ENCODE data around the gene RASGRP1. TPM values are rescaled to one million over a fixed set of nuclear protein-coding genes. Genes with fewer than 3 reads are reported as not detected.
A peak's percentile ranks its signal among the peaks of the same experiment; 100 is the strongest.

RASGRP1 gene
- total RNA-seq, 1 experiment from 2014 or later, result 0.27 TPM

DNA sequence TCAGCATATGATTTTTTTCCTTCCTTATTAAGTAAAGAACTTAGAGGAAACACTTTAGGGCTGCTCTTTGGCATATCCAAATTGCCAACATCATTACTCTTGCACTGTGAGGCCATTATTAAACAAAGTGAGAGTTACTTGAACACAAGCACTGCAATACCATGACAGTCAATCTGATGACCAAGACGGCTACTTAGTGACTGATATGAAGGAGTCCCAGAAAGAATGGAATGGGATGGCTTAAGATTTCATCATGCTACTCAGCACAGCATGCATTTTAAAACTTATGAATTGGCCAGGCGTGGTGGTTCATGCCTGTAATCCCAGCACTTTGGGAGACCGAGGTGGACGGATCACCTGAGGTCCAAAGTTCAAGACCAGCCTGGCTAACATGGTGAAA is 55.5 kb downstream of the RASGRP1 start:
- DNase-seq (ENCODE audit: extremely low read depth, low read depth), result no peak

DNA sequence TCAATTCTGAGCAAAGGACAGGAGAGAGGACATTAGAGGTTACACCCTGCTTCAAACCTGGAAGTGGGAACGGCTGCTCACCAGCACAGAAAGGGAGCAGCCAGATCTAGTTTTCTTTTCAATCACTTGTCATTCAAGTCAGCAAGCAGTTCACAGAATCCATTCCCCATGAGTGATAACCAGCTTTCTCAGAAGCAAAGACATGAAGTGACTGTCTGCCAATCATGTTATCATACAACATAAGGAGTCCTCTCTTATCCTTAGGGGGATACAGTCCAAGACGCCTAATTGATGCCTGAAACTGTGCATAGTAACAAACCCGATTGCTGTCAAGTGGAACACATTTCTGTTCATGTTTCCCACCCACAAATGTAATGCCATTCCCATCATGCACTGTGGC is 56.0 kb downstream of the RASGRP1 start:
- DNase-seq (ENCODE audit: extremely low read depth, low read depth), result no peak

- no peak for DNase-seq (ENCODE audit: extremely low read depth, low read depth)
These were observed 57.0 kb downstream of the RASGRP1 start for GRCh38 chr15:38507570-38507969.

DNA sequence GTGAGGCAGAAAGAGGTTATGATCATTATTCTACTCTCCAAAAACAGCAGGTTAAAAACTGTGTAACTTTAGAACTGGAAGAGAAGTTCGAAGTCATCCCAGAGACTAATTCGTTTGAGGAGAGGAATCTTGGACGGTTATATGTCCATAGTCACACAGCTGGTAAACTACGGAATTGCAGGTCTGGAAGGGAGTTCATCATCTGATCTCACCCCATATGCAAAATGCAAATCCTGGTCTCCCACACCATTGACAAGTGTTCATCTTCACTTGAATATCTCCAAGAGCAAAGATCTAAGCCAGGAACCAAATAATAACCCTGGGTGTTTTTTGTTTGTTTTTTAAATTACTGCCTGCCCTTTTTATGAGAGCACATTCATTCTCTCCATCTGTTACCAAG is 57.6 kb downstream of the RASGRP1 start:
- DNase-seq (ENCODE audit: extremely low read depth, low read depth), result no peak

GRCh38 chr15:38504680-38505467 is 59.7 kb downstream of the RASGRP1 start:
- no peak for DNase-seq (ENCODE audit: extremely low read depth, low read depth)

DNA sequence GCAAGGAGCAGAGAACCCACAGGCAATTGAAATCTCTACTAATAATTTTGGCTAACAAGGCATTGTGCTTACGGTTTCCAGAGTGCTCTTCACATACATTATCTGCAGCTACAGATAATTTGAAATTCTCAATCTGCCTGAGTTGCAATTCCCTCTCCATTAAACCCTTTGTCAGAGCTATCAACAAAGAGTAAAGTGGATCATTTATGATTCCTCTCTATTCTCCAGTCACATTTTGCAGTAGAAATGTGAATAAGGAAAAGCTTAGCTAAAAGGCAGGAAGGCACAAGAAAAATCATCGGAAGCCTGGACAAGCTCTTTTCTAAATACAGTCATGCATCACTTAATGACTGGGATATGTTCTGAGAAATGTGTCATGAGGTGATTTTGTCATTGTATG is 61.1 kb downstream of the RASGRP1 start:
- DNase-seq (ENCODE audit: extremely low read depth, low read depth), result no peak

- DNase-seq (ENCODE audit: extremely low read depth, low read depth), result no peak
These were observed 65.0 kb downstream of the RASGRP1 start for GRCh38 chr15:38499651-38500050.

- DNase-seq (ENCODE audit: extremely low read depth, low read depth), result no peak
These were observed 68.5 kb downstream of the RASGRP1 start for GRCh38 chr15:38496151-38496550.

GRCh38 chr15:38490242-38490922 is 74.2 kb downstream of the RASGRP1 start:
- no peak for DNase-seq (ENCODE audit: extremely low read depth, low read depth)

GRCh38 chr15:38487378-38487777 is 77.2 kb downstream of the RASGRP1 start:
- no peak for DNase-seq (ENCODE audit: extremely low read depth, low read depth)

DNA sequence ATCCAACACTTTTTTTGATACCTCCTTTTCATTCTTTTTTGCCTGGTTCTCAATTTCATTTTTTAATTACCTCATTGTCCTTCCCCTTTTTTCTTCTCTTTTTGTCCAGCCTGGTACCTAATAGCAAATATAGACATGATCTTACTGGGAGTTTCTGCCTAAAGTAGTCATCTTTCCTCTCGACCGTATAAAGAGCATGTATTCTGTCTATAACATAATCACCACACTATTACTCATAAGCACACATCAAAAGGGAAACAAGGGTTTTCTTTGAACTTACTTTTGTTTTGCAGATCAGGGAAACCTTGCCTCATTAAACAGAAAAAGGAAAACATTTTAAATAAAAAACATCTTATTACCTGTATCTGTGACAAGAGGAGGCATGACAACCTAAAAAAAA is 77.7 kb downstream of the RASGRP1 start:
- DNase-seq (ENCODE audit: extremely low read depth, low read depth), result no peak

DNA sequence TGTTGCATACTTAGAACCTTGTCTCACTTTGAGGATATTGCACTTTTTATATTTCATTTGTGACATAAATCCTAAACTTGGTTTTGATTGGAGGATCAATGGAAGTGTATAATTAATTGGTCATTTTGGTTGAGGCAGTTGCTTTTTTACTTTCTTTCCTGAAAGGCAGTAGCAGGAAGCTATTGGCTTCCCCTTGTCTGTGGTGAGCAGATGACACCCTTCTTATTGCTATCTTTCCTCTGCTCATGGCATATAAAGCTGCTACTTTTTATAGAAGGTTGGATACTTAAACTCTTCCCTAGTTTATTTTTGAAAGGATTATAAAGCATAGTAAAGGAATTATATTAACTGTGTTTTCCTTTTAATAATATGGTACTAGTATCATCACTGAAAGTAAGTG is 82.0 kb downstream of the RASGRP1 start:
- DNase-seq (ENCODE audit: extremely low read depth, low read depth), result no peak

DNA sequence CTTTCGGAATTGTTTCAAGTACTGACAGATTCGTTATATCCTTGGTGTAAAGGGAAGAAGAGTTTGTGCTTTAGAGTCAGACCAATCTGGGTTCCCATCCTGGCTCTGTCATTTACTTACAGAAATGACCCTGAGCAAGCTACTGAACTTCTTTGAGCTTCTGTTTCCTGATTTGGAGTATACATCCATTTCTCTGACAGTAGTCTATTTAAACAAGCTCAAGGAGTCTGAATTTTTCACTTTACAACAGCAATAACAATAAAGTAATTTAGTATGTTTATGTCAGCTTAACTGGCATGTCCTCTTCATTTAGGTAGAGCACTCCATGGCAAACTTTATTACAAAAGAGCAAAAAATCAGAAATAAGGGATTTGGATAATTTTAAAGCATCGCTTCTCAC is 82.9 kb downstream of the RASGRP1 start:
- DNase-seq (ENCODE audit: extremely low read depth, low read depth), result no peak

DNA sequence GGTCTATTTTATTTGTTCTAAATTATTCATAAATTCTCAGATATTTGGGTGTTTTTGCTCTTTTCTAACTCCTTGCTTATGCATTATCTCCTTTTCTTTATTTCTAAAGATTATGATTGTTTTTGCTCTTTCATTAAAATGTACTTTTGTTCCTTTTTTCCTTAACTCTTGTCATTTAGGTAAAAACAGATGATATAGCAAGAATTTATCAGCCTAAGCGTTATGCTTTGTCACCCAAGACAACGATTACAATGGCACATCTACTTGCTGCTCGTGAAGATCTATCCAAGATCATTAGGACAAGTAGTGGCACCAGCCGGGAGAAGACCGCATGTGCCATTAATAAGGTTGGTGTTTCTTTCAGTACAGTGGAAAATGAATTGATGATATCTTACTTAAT is 83.5 kb downstream of the RASGRP1 start:
- no peak for DNase-seq (ENCODE audit: extremely low read depth, low read depth)

DNA sequence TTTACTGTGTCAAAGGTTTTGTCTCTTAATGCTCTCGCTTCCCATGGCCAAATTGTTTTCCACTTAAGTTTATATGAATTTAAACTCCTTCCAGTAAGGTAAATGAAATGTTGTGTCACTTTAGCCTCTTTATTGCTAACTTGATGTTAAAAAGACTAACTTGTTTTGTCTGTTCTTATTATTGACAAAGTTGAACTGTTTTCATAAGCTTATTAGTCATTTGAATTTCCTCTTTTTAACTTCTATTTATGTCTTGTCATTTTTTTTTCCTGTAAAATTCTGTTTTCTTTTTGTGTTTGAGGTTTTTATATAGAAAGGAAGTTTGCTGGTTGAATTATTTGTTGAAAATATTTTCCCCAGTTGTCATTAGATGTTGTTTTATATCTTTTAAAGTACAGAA is 84.9 kb downstream of the RASGRP1 start:
- DNase-seq (ENCODE audit: extremely low read depth, low read depth), result no peak

- no peak for DNase-seq (ENCODE audit: extremely low read depth, low read depth)
These were observed 85.3 kb downstream of the RASGRP1 start for GRCh38 chr15:38479266-38479665.

- DNase-seq (ENCODE audit: extremely low read depth, low read depth), result no peak
These were observed 87.0 kb downstream of the RASGRP1 start for GRCh38 chr15:38477637-38478036.

DNA sequence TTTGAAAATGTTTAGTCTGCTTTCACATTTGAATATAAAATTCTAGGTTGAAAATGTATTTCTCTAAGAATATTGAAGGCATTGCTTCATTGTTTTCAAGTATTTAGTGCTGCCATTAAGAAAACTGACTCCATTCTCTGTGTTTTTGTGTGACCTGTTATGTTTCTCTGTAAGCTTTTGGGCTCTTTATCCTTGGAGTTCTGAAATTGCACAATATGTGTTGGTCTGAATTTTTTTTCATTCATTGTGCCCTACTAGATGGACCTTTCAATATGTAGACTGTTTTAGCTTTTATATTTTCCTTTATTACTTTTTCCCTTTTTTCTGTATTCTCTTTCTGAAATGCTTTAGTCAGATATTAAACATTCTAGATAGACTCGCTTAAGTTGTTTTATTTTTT is 88.5 kb downstream of the RASGRP1 start:
- DNase-seq (ENCODE audit: extremely low read depth, low read depth), result no peak

DNA sequence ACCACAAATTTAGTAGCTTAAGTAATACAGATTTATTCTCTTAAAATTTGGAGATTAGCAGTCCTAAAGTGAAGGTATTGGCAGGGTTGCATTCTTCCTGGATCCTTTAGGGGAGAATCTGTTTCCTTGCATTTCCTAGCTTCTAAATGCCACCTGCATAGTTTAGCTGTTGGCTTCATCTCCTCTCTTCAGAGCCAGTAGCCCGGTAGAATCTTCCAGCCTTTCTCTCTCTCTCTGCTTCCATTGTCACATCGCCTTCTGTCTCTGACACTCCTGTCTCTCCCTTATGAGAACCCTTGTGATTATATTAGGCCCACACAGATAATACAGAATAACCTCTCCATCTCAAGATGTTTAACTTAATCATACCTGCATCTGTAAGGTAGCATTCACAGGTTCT is 89.3 kb downstream of the RASGRP1 start:
- DNase-seq (ENCODE audit: extremely low read depth, low read depth), result no peak

DNA sequence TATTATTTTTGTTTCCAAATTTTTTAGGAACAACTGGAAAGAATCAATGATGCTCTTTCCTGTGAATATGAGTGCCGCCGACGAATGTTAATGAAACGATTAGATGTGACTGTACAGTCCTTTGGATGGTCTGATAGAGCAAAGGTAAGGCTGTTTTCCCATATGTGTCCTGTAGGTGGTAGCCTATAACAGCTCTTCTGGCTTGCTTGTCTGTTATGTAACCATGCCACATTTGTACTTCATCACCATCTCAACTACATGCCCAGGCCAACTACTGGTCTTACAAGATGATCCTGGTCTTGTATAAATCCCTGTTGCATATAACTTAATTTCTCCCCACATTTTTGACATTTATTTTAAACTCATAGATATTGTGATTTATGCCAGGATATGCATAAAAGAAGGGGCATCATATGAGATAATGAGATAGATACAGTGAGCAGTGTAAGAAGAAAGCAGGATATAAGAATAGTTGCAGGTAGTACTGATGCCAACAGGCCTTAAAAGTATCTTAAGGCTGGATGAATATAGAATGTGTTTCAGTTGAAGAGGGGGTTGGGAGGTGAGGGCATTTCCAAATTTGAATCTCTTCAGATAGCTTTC is 90.4 kb downstream of the RASGRP1 start:
- peak; percentile 54 for DNase-seq (ENCODE audit: extremely low read depth, low read depth)

GRCh38 chr15:38471974-38472373 is 92.6 kb downstream of the RASGRP1 start:
- DNase-seq (ENCODE audit: extremely low read depth, low read depth), result no peak

- DNase-seq (ENCODE audit: extremely low read depth, low read depth), result no peak
These were observed 93.8 kb downstream of the RASGRP1 start for GRCh38 chr15:38470816-38471215.
